ENCODE measurements around the gene MADCAM1. TPM values are rescaled to one million over a fixed set of nuclear protein-coding genes. Genes with fewer than 3 reads are reported as not detected.

MADCAM1 gene
- total and polyA plus RNA-seq, 10 of the 15 experiments (the other 5 are each of a cell fraction or from before 2014, with no cell fraction given): 0.06 to 0.32 (median 0.31) TPM; not detected in 5

DNA sequence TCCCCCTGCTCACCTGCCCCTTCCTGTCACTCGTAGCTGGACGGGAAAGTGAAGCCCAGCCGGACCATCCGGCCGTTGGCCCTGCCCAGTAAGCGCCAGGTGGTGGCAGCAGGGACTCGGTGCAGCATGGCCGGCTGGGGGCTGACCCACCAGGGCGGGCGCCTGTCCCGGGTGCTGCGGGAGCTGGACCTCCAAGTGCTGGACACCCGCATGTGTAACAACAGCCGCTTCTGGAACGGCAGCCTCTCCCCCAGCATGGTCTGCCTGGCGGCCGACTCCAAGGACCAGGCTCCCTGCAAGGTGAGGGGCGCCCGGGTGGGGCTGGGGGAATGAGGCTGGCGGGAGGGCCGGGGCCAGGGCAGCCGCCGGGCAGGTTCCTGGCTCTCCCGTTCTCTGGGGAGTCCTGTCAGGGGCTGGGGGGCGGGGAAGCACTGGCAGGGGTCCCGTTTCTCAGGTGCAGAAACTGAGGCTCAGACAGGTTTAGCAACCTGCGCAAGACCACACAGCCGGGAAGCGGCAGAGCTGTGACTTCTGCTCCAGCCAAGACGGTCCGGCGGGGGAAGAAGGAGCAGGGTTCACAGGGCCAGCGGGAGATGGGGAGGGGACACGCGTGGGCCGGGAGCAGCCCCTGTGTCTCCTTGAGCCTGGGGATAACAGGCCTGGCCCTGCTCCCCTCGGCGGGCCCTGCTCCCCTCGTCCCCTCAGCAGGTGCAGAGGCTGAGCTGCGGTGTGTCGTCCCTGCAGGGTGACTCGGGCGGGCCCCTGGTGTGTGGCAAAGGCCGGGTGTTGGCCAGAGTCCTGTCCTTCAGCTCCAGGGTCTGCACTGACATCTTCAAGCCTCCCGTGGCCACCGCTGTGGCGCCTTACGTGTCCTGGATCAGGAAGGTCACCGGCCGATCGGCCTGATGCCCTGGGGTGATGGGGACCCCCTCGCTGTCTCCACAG lies 52.9 kb downstream of the MADCAM1 start (continued):
- TF ChIP-seq ATF2 (IDR thresholded peaks at IDR 0.05; ENCODE audit: low read length): no peak
- TF ChIP-seq SMARCA5 (IDR thresholded peaks at IDR 0.05): no peak
- no peak for TF ChIP-seq NBN (IDR thresholded peaks at IDR 0.05)

- Histone ChIP-seq H3K27ac (ENCODE audit: control insufficient read depth, insufficient read depth) (no peak overlapping the region), H3K4me2 (ENCODE audit: control insufficient read depth, insufficient read depth) (no peak overlapping the region), H3K27me3 (replicated peaks in 1 of 2; ENCODE audit: control insufficient read depth in 2 of 2, insufficient read depth in 2 of 2, low read length in 1 of 2) (no peaks in the 10 kb centered on the region), H3K36me3 (ENCODE audit: control insufficient read depth in 2 of 2, insufficient read depth in 2 of 2, low read length in 1 of 2) (no peaks in the 10 kb centered on the region), H3K9ac (ENCODE audit: control insufficient read depth, insufficient read depth, low read length) (no peak overlapping the region), H3K9me3 (replicated peaks; ENCODE audit: control insufficient read depth, insufficient read depth, low read length) (no peaks in the 10 kb centered on the region), H3K4me3 (no peak overlapping the region), H2AFZ (ENCODE audit: control insufficient read depth, low read depth, low read length) (no peak overlapping the region), H4K20me1 (ENCODE audit: control insufficient read depth, insufficient read depth) (no peaks in the 10 kb centered on the region), H3K79me2 (ENCODE audit: control insufficient read depth, insufficient read depth, low read length) (no peaks in the 10 kb centered on the region), H3K4me1 (ENCODE audit: control insufficient read depth, insufficient read depth, low read length) (no peaks in the 10 kb centered on the region)
- ATAC-seq (no peak), FAIRE-seq (no peak), DNase-seq (ENCODE audit: low read depth, low spot score) (no peak)
- ChIA-PET RAD21 (ENCODE audit: unreplicated experiment) (no interaction called here), POLR2A (interaction anchor here (0.6 kb wide), 2 partner anchors 20 to 859 kb away, joined by 3 read pairs; no protein-coding TSS in a partner anchor), CTCF (no interaction called here), SMC1A (ENCODE audit: uncharacterized antibody, unreplicated experiment) (no interaction called here)
- in situ Hi-C loops (cut with MboI): no loop called here
- WGBS (ENCODE audit: insufficient coverage, insufficient replicate concordance, low lambda C conversion rate, missing lambda C conversion rate): 39% methylated on average over 20 of the region's 20 CpGs
- BruUV-seq (replicated peaks): no TSS peak
- no peak for TF ChIP-seq EZH2 (IDR thresholded peaks at IDR 0.05; ENCODE audit: borderline replicate concordance, control insufficient read depth, low read depth, low read length)
- TF ChIP-seq CHD2 (IDR thresholded peaks at IDR 0.05; ENCODE audit: borderline replicate concordance, low read depth, low read length): no peak
- TF ChIP-seq BCL11A (IDR thresholded peaks at IDR 0.05; ENCODE audit: low read depth, low read length): no peak
- no peak for TF ChIP-seq FOXM1 (IDR thresholded peaks at IDR 0.05; ENCODE audit: low read depth, low read length)
- TF ChIP-seq CHD1 (IDR thresholded peaks at IDR 0.05; ENCODE audit: low read depth, low read length): no peak
- no peak for TF ChIP-seq CHD4 (IDR thresholded peaks at IDR 0.05)
- TF ChIP-seq SPI1 (IDR thresholded peaks at IDR 0.05; ENCODE audit: borderline replicate concordance, insufficient read depth, low read depth, low read length): no peak
- TF ChIP-seq SIX5 (IDR thresholded peaks at IDR 0.05; ENCODE audit: low read depth, low read length, severe bottlenecking): no peak
- TF ChIP-seq NBN (IDR thresholded peaks at IDR 0.05): no peak
- no peak for TF ChIP-seq E4F1 (IDR thresholded peaks at IDR 0.05; ENCODE audit: borderline replicate concordance, partially characterized antibody)
- TF ChIP-seq, protein P1, sequence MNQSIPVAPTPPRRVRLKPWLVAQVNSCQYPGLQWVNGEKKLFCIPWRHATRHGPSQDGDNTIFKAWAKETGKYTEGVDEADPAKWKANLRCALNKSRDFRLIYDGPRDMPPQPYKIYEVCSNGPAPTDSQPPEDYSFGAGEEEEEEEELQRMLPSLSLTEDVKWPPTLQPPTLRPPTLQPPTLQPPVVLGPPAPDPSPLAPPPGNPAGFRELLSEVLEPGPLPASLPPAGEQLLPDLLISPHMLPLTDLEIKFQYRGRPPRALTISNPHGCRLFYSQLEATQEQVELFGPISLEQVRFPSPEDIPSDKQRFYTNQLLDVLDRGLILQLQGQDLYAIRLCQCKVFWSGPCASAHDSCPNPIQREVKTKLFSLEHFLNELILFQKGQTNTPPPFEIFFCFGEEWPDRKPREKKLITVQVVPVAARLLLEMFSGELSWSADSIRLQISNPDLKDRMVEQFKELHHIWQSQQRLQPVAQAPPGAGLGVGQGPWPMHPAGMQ (IDR thresholded peaks at IDR 0.05; ENCODE audit: borderline replicate concordance): no peak
- TF ChIP-seq ZNF207 (IDR thresholded peaks at IDR 0.05; ENCODE audit: borderline replicate concordance): no peak
- TF ChIP-seq ATF3 (IDR thresholded peaks at IDR 0.05; ENCODE audit: borderline replicate concordance, extremely low read depth, low read depth, low read length): no peak
- intact Hi-C loops (cut with micrococcal nuclease; ENCODE audit: unreplicated experiment): no loop called here
These were observed 58.5 kb downstream of the MADCAM1 start for GRCh38 chr19:554817-555216.
